Breast epithelium (tissue), 4 donors: ENCODE measurements around the gene ZNF653. TPM values are rescaled to one million over a fixed set of nuclear protein-coding genes. Genes with fewer than 3 reads are reported as not detected.

Source experiments
- DNase-seq, 2 donors: peaks; one replicate each; pipeline ENCODE4 v3.0.0-alpha.2; 2019; ENCODE audit warnings: low spot score in 2 of 2
- H3K27ac ChIP-seq, 2 donors: fragments of 200-600 bp; sonication (generic) in 1 of 2; one replicate each; pipeline ENCODE4 v1.5.1; 2016 to 2019; ENCODE audit warnings: mild to moderate bottlenecking in 1 of 2
- H3K27me3 ChIP-seq, 2 donors: fragments of 200-600 bp; sonication (generic) in 1 of 2; one replicate each; pipeline versions ENCODE4 v1.5.1 to v1.6.0; 2017 to 2019; ENCODE audit warnings: control low read depth in 1 of 2, mild to moderate bottlenecking in 1 of 2
- H3K36me3 ChIP-seq: fragments of 200-600 bp; one replicate; pipeline ENCODE4 v1.5.1; 2019
- H3K4me1 ChIP-seq, 2 donors: fragments of 200-600 bp; sonication (generic); one replicate each; pipeline ENCODE4 v1.5.1; 2016 to 2019; ENCODE audit warnings: control low read depth in 1 of 2
- H3K4me3 ChIP-seq, 3 donors: fragments of 200-600 bp; sonication (generic); 1 replicate in 2 of 3; 2 replicates in 1 of 3; pipeline ENCODE4 v1.5.1; 2016 to 2019; ENCODE audit warnings: mild to moderate bottlenecking in 3 of 3, moderate library complexity in 2 of 3
- H3K9me3 ChIP-seq, 2 donors: fragments of 200-600 bp; sonication (generic) in 1 of 2; one replicate each; pipeline ENCODE4 v1.5.1; 2016 to 2019; ENCODE audit warnings: control low read depth in 1 of 2
- CTCF ChIP-seq, 3 donors: fragments of 450-650 bp; IDR thresholded peaks; one replicate each; pipeline ENCODE4 v1.5.1; 2016 to 2017; ENCODE audit warnings: antibody characterized with exemption in 3 of 3, mild to moderate bottlenecking in 3 of 3, moderate library complexity in 3 of 3
- POLR2A ChIP-seq: fragments of 450-650 bp; IDR thresholded peaks from one replicate; pipeline ENCODE4 v1.6.1; 2016; ENCODE audit warnings: antibody characterized with exemption, mild to moderate bottlenecking, moderate library complexity
- POLR2AphosphoS5 ChIP-seq, 3 donors: sonication (generic); formaldehyde crosslinking; IDR thresholded peaks; one replicate each; pipeline ENCODE4 v1.6.1; 2017; ENCODE audit warnings: antibody characterized with exemption in 3 of 3
- intact Hi-C: fragments of 100-400 bp; cut with DNase I; formaldehyde crosslinking; loops from one replicate; pipeline ENCODE4 v1.15.1; 2023; ENCODE audit warnings: low total_unique reads
- total RNA-seq, 3 donors: library from RNA; depleted of rRNA; stranded (reverse); fragments of >200 nt; gene quantifications; one replicate each; pipeline ENCODE4 v1.1.0, GENCODE V29; 2016

Gene ZNF653
- total RNA-seq, 3 donors from 2014 or later: 3.4 to 14.0 (median 10.8) TPM

GRCh38 chr19:11494634-11495285 lies 10.9 kb downstream of the ZNF653 start:
- Histone ChIP-seq H3K4me3 (no peak overlapping the region), H3K27me3 (no peaks in the 10 kb centered on the region), H3K9me3 (no peaks in the 10 kb centered on the region), H3K27ac (no peak overlapping the region), H3K4me1 (no peaks in the 10 kb centered on the region), H3K36me3 (no peaks in the 10 kb centered on the region)
- intact Hi-C loops: no loop called here
- TF ChIP-seq CTCF (IDR thresholded peaks at IDR 0.05) (no peak), POLR2AphosphoS5 (IDR thresholded peaks at IDR 0.05) (no peak), POLR2A (no peak)
- no peak for DNase-seq

- Histone ChIP-seq H3K27me3 (peaks cover 0 to under 1% of the 10 kb centered on the region in 2 donors), H3K4me3 (no peak overlapping the region), H3K27ac (no peak overlapping the region), H3K36me3 (no peaks in the 10 kb centered on the region), H3K9me3 (no peaks in the 10 kb centered on the region), H3K4me1 (no peaks in the 10 kb centered on the region)
- intact Hi-C loops: loop anchor here (10.0 kb wide), 1 partner anchor 195 kb away; the partner anchor contains the start of gene TSPAN16
- TF ChIP-seq POLR2AphosphoS5 (IDR thresholded peaks at IDR 0.05) (no peak), POLR2A (no peak), CTCF (IDR thresholded peaks at IDR 0.05) (no peak)
- no peak for DNase-seq
Measured at GRCh38 chr19:11489378-11489777, 16.3 kb downstream of the ZNF653 start.

GRCh38 chr19:11486661-11487503 lies 18.8 kb downstream of the ZNF653 start:
- no peak for DNase-seq
- no peak overlapping the region for H3K4me3 ChIP-seq
- no peak overlapping the region for H3K27ac ChIP-seq
- TF ChIP-seq POLR2AphosphoS5 (IDR thresholded peaks at IDR 0.05): no peak
- TF ChIP-seq CTCF (IDR thresholded peaks at IDR 0.05): no peak
- TF ChIP-seq POLR2A: no peak
- H3K9me3 ChIP-seq: no peaks in the 10 kb centered on the region
- intact Hi-C loops: loop anchor here (10.0 kb wide), 1 partner anchor 192 kb away; the partner anchor contains the start of gene TSPAN16
- H3K27me3 ChIP-seq: peaks cover 10 to 26% of the 10 kb centered on the region in 2 donors
- H3K4me1 ChIP-seq: peaks cover 4 to 6% of the 10 kb centered on the region in 2 donors
- no peaks in the 10 kb centered on the region for H3K36me3 ChIP-seq

GRCh38 chr19:11485245-11485837 lies 20.3 kb downstream of the ZNF653 start:
- H3K4me3 ChIP-seq: no peak overlapping the region
- DNase-seq: no peak
- H3K27ac ChIP-seq: no peak overlapping the region
- H3K9me3 ChIP-seq: no peaks in the 10 kb centered on the region
- H3K27me3 ChIP-seq: peaks cover 16 to 41% of the 10 kb centered on the region in 2 donors
- intact Hi-C loops: loop anchor here (10.0 kb wide), 1 partner anchor 191 kb away; the partner anchor contains the start of gene TSPAN16
- H3K36me3 ChIP-seq: no peaks in the 10 kb centered on the region
- TF ChIP-seq POLR2AphosphoS5 (IDR thresholded peaks at IDR 0.05) (no peak), CTCF (IDR thresholded peaks at IDR 0.05) (no peak), POLR2A (no peak)
- peaks cover 4 to 6% of the 10 kb centered on the region in 2 donors for H3K4me1 ChIP-seq
